OCI-LY7 (cell line): ENCODE measurements around the gene GNB1. TPM values are rescaled to one million over a fixed set of nuclear protein-coding genes. Genes with fewer than 3 reads are reported as not detected.

ENCODE experiments used
- BruUV-seq: library from RNA; stranded (reverse); fragments of 400-500 nt; replicated peaks from 2 replicates; lab custom pipeline; 2021; lab: Mats Ljungman, UMichigan
- CTCF ChIA-PET: fragments of 300-600 bp; sonication (Branson Sonifier 250); formaldehyde crosslinking; loops from one replicate; lab custom pipeline; 2022; ENCODE audit warnings: antibody characterized with exemption; ENCODE audit not compliant: unreplicated experiment; lab: Charles Lee
- POLR2A ChIA-PET: fragments of 300-600 bp; sonication (Branson Sonifier 250); formaldehyde crosslinking; loops from one replicate; lab custom pipeline; 2022; ENCODE audit warnings: antibody characterized with exemption; lab: Charles Lee
- DNase-seq: peaks from one replicate; pipeline ENCODE4 v3.0.0-alpha.2; 2015; ENCODE audit warnings: low spot score
- H2AFZ ChIP-seq: fragments of 200-600 bp; sonication (generic), shearing (Covaris generic); 2 replicates; pipeline ENCODE4 v1.6.1; 2014; ENCODE audit warnings: mild to moderate bottlenecking, antibody characterized with exemption, low read length, moderate library complexity
- H3K27ac ChIP-seq: fragments of 200-600 bp; sonication (generic); 2 replicates; pipeline ENCODE4 v1.5.1; 2014; ENCODE audit warnings: mixed run types, low read depth, mild to moderate bottlenecking, moderate library complexity, low read length, inconsistent platforms; ENCODE audit not compliant: poor library complexity, severe bottlenecking
- H3K36me3 ChIP-seq: fragments of 200-600 bp; sonication (generic); 2 replicates; pipeline ENCODE4 v1.6.1; 2014; ENCODE audit warnings: mild to moderate bottlenecking, antibody characterized with exemption, low read length, moderate library complexity, mixed read lengths; ENCODE audit not compliant: insufficient read depth
- H3K4me1 ChIP-seq: fragments of 200-600 bp; sonication (generic); 2 replicates; pipeline ENCODE4 v1.5.1; 2014; ENCODE audit warnings: mild to moderate bottlenecking, low read length; ENCODE audit not compliant: insufficient read depth, poor library complexity, severe bottlenecking
- H3K4me2 ChIP-seq: fragments of 200-600 bp; sonication (generic); 2 replicates; pipeline ENCODE4 v1.6.1; 2014; ENCODE audit warnings: mild to moderate bottlenecking, low read length
- H3K4me3 ChIP-seq: fragments of 200-600 bp; sonication (generic); 2 replicates; pipeline ENCODE4 v1.5.1; 2014; ENCODE audit warnings: mild to moderate bottlenecking, low read depth, low read length; ENCODE audit not compliant: poor library complexity, severe bottlenecking
- H3K79me2 ChIP-seq: fragments of 200-600 bp; sonication (generic); 2 replicates; pipeline ENCODE4 v1.6.1; 2016; ENCODE audit warnings: low read depth, mild to moderate bottlenecking, low read length, moderate library complexity, mixed read lengths; ENCODE audit not compliant: insufficient read depth
- H3K9me2 ChIP-seq: fragments of 200-600 bp; sonication (generic); 2 replicates; pipeline ENCODE4 v1.6.1; 2016; ENCODE audit warnings: mild to moderate bottlenecking, low read length, mixed read lengths; ENCODE audit not compliant: insufficient read depth
- H3K9me3 ChIP-seq: fragments of 200-600 bp; sonication (generic); 2 replicates; pipeline ENCODE4 v1.6.1; 2014; ENCODE audit warnings: mild to moderate bottlenecking, mixed run types, low read length, mixed read lengths
- H4K20me1 ChIP-seq: fragments of 200-600 bp; sonication (generic); 2 replicates; pipeline ENCODE4 v1.6.1; 2014; ENCODE audit warnings: mild to moderate bottlenecking, antibody characterized with exemption, low read length, moderate library complexity, mixed read lengths; ENCODE audit not compliant: insufficient read depth
- EZH2phosphoT487 ChIP-seq: fragments of 200-600 bp; sonication (generic); IDR thresholded peaks from 2 replicates; pipeline ENCODE4 v1.6.1; 2018; ENCODE audit warnings: low read depth, borderline replicate concordance, mild to moderate bottlenecking, mixed run types, antibody characterized with exemption, low read length, moderate library complexity, mixed read lengths
- intact Hi-C: fragments of 100-400 bp; cut with micrococcal nuclease; formaldehyde crosslinking; loops from one replicate; pipeline ENCODE4 v1.10.0; 2022; ENCODE audit not compliant: unreplicated experiment
- total RNA-seq, 2 experiments: library from RNA; depleted of rRNA in 1 of 2; stranded (reverse); fragments of >200 nt in 1 of 2; shearing (Covaris generic) in 1 of 2; gene quantifications; 2 replicates each; pipeline ENCODE4 v1.2.3, GENCODE V29; 2014 to 2022
- TF ChIP-seq, protein P1 (sequence below): fragments of 200-600 bp; sonication (generic); conservative IDR thresholded peaks from 2 replicates; pipeline ENCODE4 v1.5.1; 2014; ENCODE audit warnings: mild to moderate bottlenecking, antibody characterized with exemption, low read length, moderate library complexity, mixed read lengths

The GNB1 gene
- total RNA-seq, 2 experiments from 2014 or later, result 101 to 502 TPM

DNA sequence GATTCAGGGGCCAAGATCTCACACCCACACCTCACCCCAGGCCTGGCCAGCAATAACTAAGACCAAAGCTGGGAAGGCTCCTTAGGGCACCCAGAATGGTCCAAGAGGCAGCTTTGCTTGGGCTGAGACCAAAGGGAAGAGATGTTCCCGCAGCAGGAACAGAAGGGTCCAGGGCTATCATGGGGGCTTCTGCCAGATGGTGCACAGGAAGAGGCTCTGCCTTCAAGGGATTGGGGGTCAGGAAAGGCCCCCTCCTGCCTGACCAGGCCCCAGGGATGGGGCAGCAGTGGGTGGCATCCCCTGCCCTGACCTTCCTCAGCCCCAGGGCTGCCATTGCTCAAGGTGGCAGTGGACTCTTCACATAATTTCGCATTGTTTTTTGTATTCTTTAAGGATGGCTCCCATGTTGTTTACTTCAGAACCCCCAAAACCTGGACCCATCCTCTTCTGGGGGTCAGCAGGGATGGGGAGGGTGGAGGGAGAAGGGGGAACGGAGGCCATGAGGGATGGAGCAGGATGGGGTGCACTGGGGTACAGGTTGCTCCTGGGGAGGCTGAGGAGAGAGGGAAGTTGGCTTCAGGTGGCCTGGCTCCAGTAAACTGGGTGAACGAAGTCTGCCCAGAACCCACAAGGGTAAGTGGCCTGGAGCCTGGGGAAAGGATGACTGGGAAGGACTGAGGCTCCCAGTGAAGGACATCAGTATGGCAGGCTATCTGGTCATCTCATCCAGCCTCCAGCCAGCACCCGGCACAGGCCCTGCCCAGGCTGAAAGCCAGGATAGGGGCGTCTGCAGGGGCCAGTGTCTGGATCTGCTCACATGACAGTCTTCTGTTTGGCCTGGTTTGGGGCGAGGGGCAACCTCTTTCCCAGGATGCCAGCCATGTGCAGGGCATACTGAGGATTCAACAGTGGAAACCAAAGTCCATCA is 110.0 kb downstream of the GNB1 start:
- DNase-seq, result peak; percentile 29
- peak overlapping the region; percentile 97 for H3K4me3 ChIP-seq
- H3K9me3 ChIP-seq, result no peaks in the 10 kb centered on the region
- H3K4me1 ChIP-seq, result peaks cover 62% of the 10 kb centered on the region
- H3K4me2 ChIP-seq, result peak overlapping the region; percentile 92
- BruUV-seq, result no TSS peak
- TF ChIP-seq, protein P1, sequence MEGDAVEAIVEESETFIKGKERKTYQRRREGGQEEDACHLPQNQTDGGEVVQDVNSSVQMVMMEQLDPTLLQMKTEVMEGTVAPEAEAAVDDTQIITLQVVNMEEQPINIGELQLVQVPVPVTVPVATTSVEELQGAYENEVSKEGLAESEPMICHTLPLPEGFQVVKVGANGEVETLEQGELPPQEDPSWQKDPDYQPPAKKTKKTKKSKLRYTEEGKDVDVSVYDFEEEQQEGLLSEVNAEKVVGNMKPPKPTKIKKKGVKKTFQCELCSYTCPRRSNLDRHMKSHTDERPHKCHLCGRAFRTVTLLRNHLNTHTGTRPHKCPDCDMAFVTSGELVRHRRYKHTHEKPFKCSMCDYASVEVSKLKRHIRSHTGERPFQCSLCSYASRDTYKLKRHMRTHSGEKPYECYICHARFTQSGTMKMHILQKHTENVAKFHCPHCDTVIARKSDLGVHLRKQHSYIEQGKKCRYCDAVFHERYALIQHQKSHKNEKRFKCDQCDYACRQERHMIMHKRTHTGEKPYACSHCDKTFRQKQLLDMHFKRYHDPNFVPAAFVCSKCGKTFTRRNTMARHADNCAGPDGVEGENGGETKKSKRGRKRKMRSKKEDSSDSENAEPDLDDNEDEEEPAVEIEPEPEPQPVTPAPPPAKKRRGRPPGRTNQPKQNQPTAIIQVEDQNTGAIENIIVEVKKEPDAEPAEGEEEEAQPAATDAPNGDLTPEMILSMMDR, result no peak
- TF ChIP-seq EZH2phosphoT487, result no peak
- peak overlapping the region; percentile 96 for H3K27ac ChIP-seq
- no peak overlapping the region for H2AFZ ChIP-seq
- peaks cover 22% of the 10 kb centered on the region for H3K79me2 ChIP-seq
- ChIA-PET POLR2A (interaction anchor here (0.6 to 1.7 kb wide), 10 partner anchors 10 to 128 kb away, joined by 3 to 8 read pairs (median 4); no protein-coding TSS in a partner anchor), CTCF (interaction anchor here (0.9 to 1.3 kb wide), 3 partner anchors 8 to 124 kb away, joined by 3 to 5 read pairs (median 3); no protein-coding TSS in a partner anchor)
- H4K20me1 ChIP-seq, result no peaks in the 10 kb centered on the region
- H3K9me2 ChIP-seq, result no peaks in the 10 kb centered on the region
- H3K36me3 ChIP-seq, result peaks cover 24% of the 10 kb centered on the region
- intact Hi-C loops, result no loop called here

DNA sequence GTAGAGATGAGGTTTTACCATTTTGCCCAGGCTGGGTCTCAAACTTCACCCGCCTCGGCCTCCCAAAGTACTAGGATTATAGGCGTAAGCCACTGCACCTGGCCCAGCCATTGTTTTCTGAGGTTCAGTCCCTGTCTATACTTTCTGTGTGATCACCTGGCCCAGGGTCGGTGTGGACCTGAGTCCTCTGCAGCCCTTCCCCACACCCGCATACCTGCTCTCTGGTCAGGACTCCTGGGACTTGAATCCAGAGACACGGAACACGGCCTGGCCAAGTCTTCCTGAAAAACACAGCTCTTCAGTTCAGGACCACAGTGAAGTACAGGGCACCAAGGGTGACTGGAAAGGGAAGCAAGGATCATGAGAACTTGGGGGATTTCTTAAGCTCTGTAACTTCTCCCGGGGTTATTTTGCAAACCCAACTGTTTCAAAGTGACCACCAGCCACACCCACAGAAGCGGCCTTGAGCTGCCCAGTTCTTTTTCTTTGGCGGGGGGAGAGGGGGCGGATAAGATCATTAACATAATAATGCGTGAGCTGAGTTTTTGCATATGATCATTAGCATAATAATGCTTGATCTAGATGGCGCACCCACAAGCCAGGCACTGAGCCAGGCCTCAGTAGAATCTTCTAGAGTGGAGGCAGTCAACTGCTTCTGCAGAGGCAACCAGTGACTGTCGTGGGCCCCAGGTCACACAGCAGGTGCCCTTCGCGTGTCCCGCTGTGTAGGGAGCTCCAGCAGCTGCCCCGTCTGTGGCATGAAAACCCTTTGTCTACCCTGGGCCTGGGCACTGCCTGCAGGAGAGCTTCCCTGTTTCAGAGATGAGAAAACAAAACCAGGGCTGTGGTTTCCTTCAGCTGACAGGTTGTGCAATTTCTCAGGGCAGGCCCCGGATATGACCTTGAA is 110.9 kb downstream of the GNB1 start:
- peak overlapping the region; percentile 92 for H3K4me2 ChIP-seq

More for the DNA sequence above, 110.9 kb downstream of the GNB1 start:
- no peak for TF ChIP-seq EZH2phosphoT487
- TF ChIP-seq, protein P1, result peak; percentile 30; the same call in 1 of the 2 replicates
- Histone ChIP-seq H3K4me1 (peaks cover 71% of the 10 kb centered on the region), H3K27ac (peak overlapping the region; percentile 96), H4K20me1 (peaks cover 6% of the 10 kb centered on the region), H3K36me3 (peaks cover 23% of the 10 kb centered on the region), H3K9me3 (no peaks in the 10 kb centered on the region), H3K79me2 (peaks cover 32% of the 10 kb centered on the region), H3K9me2 (no peaks in the 10 kb centered on the region), H3K4me3 (peak overlapping the region; percentile 97), H2AFZ (no peak overlapping the region)
- ChIA-PET POLR2A (interaction anchor here (0.6 to 1.7 kb wide), 10 partner anchors 11 to 129 kb away, joined by 3 to 8 read pairs (median 4); no protein-coding TSS in a partner anchor), CTCF (interaction anchor here (0.6 to 1.3 kb wide), 5 partner anchors 9 to 130 kb away, joined by 3 to 5 read pairs (median 3); no protein-coding TSS in a partner anchor)
- no TSS peak for BruUV-seq
- intact Hi-C loops, result loop anchor here (1.0 to 2.0 kb wide), 4 partner anchors 53 to 126 kb away; no protein-coding TSS in a partner anchor
- DNase-seq, result peak; percentile 90
